Measurements from ENCODE around the gene MEPCE. TPM values are rescaled to one million over a fixed set of nuclear protein-coding genes. Genes with fewer than 3 reads are reported as not detected.
A peak's percentile ranks its signal among the peaks of the same experiment; 100 is the strongest.

The MEPCE gene
- total RNA-seq, 1 donor from 2014 or later, result 27.7 TPM

DNA sequence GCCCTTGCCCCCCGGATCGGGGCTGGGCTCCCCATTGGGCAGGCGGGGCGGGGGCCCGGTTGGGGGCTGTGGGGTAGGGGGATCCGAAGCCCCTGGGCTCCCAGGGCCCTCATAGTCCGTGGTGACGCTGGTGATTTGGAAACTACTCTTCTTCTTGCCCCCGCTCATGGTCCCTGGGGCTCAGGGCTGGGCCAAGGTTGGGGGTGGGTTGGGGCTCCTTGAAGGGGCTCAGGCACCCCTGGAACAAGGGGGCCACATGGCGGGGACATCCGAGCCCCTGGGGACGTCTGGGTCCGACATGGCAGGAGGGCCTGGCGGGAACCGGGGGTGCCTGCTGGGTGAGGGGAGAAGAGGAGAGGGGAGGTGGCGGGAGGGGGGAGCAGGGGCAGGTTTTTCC, 48.2 kb downstream of the MEPCE start:
- DNase-seq (ENCODE audit: low spot score in 2 of 2), result no peak
- no peak for FAIRE-seq

DNA sequence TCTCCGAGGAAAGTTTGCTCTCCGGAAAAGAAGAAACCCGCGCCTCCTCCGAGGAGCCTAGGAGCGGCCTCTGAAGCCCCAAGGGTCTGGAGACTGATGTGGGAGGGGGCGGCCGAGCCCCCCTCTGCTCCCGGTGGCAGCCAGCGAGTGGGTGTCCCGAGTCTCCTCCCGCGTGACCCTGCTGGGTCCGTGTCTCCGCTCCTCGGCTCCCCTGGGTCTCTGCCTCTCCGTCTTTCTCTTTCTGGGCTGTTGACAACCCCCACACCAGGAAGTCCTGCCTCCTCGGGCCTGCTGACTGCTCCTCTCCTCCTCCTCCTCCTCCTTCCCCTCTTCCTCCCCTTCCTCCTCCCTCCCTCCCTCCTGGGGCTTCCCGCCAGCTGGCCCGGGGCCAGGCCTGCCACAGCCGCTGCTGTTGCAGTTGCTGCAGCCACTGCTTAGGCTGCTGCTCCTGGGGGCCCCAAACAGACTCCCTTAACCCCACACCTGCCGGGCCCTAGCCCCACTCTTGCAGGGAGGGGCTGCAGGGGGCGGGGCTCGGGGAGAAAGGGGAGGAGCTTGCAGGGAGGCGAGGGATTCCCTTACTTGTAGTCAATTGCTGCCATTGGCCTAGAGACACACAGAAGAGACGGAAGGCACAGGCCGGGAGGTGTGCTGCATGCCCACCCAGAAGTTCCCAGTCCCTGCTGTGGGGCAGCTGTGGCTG, 49.5 kb downstream of the MEPCE start, which contains the start of gene TSC22D4:
Gene TSC22D4, minus strand, starts transcription at position 257 of the 703 bp plus-strand sequence. CDS start 1,176 bp downstream, outside the sequence.
- FAIRE-seq (no peak), DNase-seq (ENCODE audit: low spot score in 2 of 2) (peak; percentile 92)

- FAIRE-seq (no peak), DNase-seq (ENCODE audit: low spot score in 2 of 2) (no peak)
Measured at GRCh38 chr7:100481466-100481865, 51.8 kb downstream of the MEPCE start.

DNA sequence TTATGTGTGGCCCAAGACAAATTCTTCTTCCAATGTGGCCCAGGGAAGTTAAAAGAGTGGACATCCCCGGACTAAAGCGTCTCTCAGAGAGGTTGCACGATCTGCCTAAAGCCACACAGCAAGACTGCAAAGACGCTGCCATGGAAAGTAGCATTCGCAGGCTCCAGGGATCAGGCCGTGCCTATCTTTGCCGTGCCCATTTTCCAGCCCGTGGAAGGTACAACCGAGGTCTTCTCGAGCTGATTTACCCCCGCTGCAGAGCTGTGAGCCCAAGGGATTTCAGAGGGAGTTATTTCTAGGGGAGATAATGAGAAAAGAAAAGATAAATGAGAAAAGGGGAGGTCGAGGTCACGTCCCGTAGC, 53.1 kb downstream of the MEPCE start:
- no peak for DNase-seq (ENCODE audit: low spot score in 2 of 2)
- no peak for FAIRE-seq

- no peak for FAIRE-seq
- peak; percentile 83 for DNase-seq (ENCODE audit: low spot score in 2 of 2)
Measured at GRCh38 chr7:100483090-100483721, 53.6 kb downstream of the MEPCE start.

Other genes with a start within 250 kb of the MEPCE start
- not detected for gene PVRIG, start 209.9 kb upstream of the MEPCE start, total RNA-seq
- gene SPDYE3, start 122.1 kb upstream of the MEPCE start, total RNA-seq, result not detected
- 9.0 TPM for gene PILRB, start 71.7 kb upstream of the MEPCE start, total RNA-seq
- gene PILRA, start 56.3 kb upstream of the MEPCE start, total RNA-seq, result 0.82 TPM
- 2.0 TPM for gene ZCWPW1, start 1.1 kb upstream of the MEPCE start, total RNA-seq
- 7.3 TPM for gene PPP1R35, start 6.7 kb downstream of the MEPCE start, total RNA-seq
- not detected for gene SPACDR, start 34.4 kb downstream of the MEPCE start, total RNA-seq
- 7.3 TPM for gene TSC22D4, start 49.4 kb downstream of the MEPCE start, total RNA-seq
- 55.0 TPM for gene NYAP1, start 54.1 kb downstream of the MEPCE start, total RNA-seq
- 2.0 TPM for gene AGFG2, start 109.4 kb downstream of the MEPCE start, total RNA-seq
- gene SAP25, start 144.1 kb downstream of the MEPCE start, total RNA-seq, result not detected
- gene LRCH4, start 156.3 kb downstream of the MEPCE start, total RNA-seq, result 6.1 TPM
- 0.41 TPM for gene FBXO24, start 156.5 kb downstream of the MEPCE start, total RNA-seq
- 3.3 TPM for gene PCOLCE, start 172.5 kb downstream of the MEPCE start, total RNA-seq
- gene MOSPD3, start 182.7 kb downstream of the MEPCE start, total RNA-seq, result 9.0 TPM
- gene TFR2, start 211.7 kb downstream of the MEPCE start, total RNA-seq, result 2.9 TPM
- gene ACTL6B, start 226.6 kb downstream of the MEPCE start, total RNA-seq, result 163 TPM
- gene GNB2, start 243.9 kb downstream of the MEPCE start, total RNA-seq, result 72.6 TPM